Loucy (cell line): ENCODE results near the gene CBX7.

Experiments used
- H2AFZ ChIP-seq: fragments of 200-600 bp; sonication (generic); 2 replicates; pipeline ENCODE4 v1.6.0; 2016; ENCODE audit warnings: antibody characterized with exemption, mild to moderate bottlenecking, low read length, moderate library complexity
- H3F3A ChIP-seq: fragments of 200-600 bp; 2 replicates; pipeline ENCODE4 v1.6.0; 2016; ENCODE audit warnings: antibody characterized with exemption, low read depth, mild to moderate bottlenecking
- H3K27me3 ChIP-seq: fragments of 200-600 bp; sonication (generic); 2 replicates; pipeline ENCODE4 v1.6.1; 2014; ENCODE audit warnings: low read length, mild to moderate bottlenecking; ENCODE audit not compliant: insufficient read depth, poor library complexity, severe bottlenecking
- H3K36me3 ChIP-seq: fragments of 200-600 bp; sonication (generic); 2 replicates; pipeline ENCODE4 v1.6.1; 2016; ENCODE audit warnings: low read length; ENCODE audit not compliant: insufficient read depth
- H3K4me1 ChIP-seq: fragments of 200-600 bp; sonication (generic); 2 replicates; pipeline ENCODE4 v1.5.1; 2014; ENCODE audit warnings: low read length, mild to moderate bottlenecking; ENCODE audit not compliant: insufficient read depth, poor library complexity, severe bottlenecking
- H3K4me2 ChIP-seq: fragments of 200-600 bp; sonication (generic); 2 replicates; pipeline ENCODE4 v1.6.0; 2014; ENCODE audit warnings: antibody characterized with exemption, low read length, low read depth, mild to moderate bottlenecking; ENCODE audit not compliant: poor library complexity, severe bottlenecking
- H3K4me3 ChIP-seq: fragments of 200-600 bp; sonication (generic); 2 replicates; pipeline ENCODE4 v1.5.1; 2014; ENCODE audit warnings: low read length, mild to moderate bottlenecking, mixed read lengths; ENCODE audit not compliant: poor library complexity, severe bottlenecking
- H3K79me2 ChIP-seq: fragments of 200-600 bp; sonication (generic); 2 replicates; pipeline ENCODE4 v1.6.1; 2014; ENCODE audit warnings: low read length; ENCODE audit not compliant: insufficient read depth
- H3K9ac ChIP-seq: fragments of 200-600 bp; sonication (generic); 2 replicates; pipeline ENCODE4 v1.6.0; 2014; ENCODE audit warnings: mild to moderate bottlenecking, low read depth, low read length, moderate library complexity; ENCODE audit not compliant: poor library complexity, severe bottlenecking
- H3K9me2 ChIP-seq: fragments of 200-600 bp; sonication (generic); replicated peaks from 2 replicates; pipeline ENCODE4 v1.6.1; 2016; ENCODE audit warnings: low read depth, low read length, mixed read lengths
- H3K9me3 ChIP-seq: fragments of 200-600 bp; sonication (generic); 2 replicates; pipeline ENCODE4 v1.6.1; 2014; ENCODE audit warnings: mild to moderate bottlenecking, antibody characterized with exemption, low read length, low read depth; ENCODE audit not compliant: insufficient read depth
- H4K20me1 ChIP-seq: fragments of 200-600 bp; sonication (generic); 2 replicates; pipeline ENCODE4 v1.6.0; 2014; ENCODE audit warnings: antibody characterized with exemption, low read length, mild to moderate bottlenecking; ENCODE audit not compliant: insufficient read depth, poor library complexity, severe bottlenecking
- EZH2phosphoT487 ChIP-seq: fragments of 200-600 bp; IDR thresholded peaks from 2 replicates; pipeline ENCODE4 v1.6.1; 2018; ENCODE audit warnings: antibody characterized with exemption, mild to moderate bottlenecking, moderate library complexity, borderline replicate concordance
- TF ChIP-seq, protein P1 (sequence below): fragments of 200-600 bp; sonication (generic); conservative IDR thresholded peaks from 2 replicates; pipeline ENCODE4 v1.5.1; 2014; ENCODE audit warnings: mild to moderate bottlenecking, antibody characterized with exemption, low read length

CBX7 gene

DNA sequence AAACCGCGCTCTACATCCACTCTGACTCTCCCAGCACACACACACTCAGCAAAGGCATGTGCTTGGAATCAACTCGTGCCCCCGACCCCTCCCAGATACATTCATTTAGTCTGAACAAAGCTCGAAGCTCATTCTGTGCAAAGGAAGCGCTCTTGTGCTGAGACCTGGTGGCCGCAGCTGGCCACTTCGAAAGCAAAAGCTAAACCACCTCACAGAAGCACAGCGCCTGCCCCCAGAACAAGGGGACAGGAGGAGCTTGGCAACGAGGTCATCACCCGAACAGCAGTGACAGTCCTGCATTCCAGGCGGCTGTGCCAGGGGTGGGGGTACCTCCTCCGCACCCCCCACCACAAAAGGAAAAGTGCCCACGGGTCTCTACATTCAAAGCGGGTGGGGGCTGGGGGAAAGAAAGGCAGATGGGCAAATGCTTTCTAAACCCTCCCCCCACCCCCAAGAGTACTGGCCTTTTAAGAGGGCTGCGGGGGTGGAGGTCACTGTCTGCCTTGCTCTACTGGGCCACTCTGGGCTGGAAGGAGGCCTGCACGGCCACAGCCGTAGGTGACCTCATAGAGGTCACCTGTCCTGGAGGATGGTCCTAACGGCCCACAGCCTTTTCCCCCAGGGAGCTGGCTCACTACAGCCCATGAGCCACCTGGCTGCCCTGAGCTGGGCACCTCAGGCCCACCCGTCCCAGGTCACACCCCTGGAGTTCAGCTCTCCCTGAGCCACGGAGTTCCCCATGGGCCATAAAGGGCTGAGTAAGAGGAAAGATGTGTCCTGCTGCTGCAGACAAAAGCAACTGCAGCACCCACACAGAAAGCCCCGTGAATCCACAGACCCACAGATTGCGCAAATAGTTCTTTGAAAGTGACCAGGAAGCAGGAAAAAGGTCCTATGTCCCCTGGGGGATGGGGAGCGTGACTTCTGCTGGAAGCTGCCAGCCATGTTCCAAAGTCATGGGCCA, 21.3 kb downstream of the CBX7 start:
- TF ChIP-seq, protein P1, sequence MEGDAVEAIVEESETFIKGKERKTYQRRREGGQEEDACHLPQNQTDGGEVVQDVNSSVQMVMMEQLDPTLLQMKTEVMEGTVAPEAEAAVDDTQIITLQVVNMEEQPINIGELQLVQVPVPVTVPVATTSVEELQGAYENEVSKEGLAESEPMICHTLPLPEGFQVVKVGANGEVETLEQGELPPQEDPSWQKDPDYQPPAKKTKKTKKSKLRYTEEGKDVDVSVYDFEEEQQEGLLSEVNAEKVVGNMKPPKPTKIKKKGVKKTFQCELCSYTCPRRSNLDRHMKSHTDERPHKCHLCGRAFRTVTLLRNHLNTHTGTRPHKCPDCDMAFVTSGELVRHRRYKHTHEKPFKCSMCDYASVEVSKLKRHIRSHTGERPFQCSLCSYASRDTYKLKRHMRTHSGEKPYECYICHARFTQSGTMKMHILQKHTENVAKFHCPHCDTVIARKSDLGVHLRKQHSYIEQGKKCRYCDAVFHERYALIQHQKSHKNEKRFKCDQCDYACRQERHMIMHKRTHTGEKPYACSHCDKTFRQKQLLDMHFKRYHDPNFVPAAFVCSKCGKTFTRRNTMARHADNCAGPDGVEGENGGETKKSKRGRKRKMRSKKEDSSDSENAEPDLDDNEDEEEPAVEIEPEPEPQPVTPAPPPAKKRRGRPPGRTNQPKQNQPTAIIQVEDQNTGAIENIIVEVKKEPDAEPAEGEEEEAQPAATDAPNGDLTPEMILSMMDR, result no peak
- TF ChIP-seq EZH2phosphoT487, result no peak
- H3K4me2 ChIP-seq, result no peak overlapping the region
- no peak overlapping the region for H2AFZ ChIP-seq
- no peaks in the 10 kb centered on the region for H3F3A ChIP-seq
- no peak overlapping the region for H3K9ac ChIP-seq
- H3K27me3 ChIP-seq, result no peaks in the 10 kb centered on the region
- no peaks in the 10 kb centered on the region for H3K9me3 ChIP-seq
- H3K79me2 ChIP-seq, result no peaks in the 10 kb centered on the region
- no peak overlapping the region for H3K4me3 ChIP-seq
- no peaks in the 10 kb centered on the region for H3K9me2 ChIP-seq
- no peaks in the 10 kb centered on the region for H3K36me3 ChIP-seq
- no peaks in the 10 kb centered on the region for H3K4me1 ChIP-seq
- no peaks in the 10 kb centered on the region for H4K20me1 ChIP-seq

DNA sequence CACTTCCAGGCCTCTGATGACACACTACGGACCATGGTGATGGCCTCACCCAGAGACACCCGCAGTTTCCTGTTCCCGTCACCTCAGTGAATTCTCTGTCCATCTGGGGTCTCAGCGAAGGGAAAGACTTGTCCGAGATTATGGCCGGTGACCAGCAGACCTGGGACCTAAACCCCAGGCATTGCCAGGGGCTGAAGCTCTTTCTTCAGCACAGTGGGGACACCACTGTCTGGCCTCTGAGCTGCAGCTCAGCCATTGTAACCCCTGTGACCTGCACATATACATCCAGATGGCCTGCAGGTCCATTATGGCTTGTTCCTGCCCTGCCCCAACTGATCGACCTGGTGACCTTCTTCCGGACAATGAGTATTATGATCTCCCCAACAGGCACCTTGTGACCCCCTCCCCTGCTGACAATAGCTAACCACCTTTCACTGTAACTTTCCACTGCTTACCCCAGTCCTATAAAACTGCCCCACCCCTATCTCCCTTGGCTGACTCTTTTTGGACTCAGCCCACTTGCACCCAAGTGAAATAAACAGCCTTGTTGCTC, 22.3 kb downstream of the CBX7 start:
- no peak for TF ChIP-seq EZH2phosphoT487
- TF ChIP-seq, protein P1, result no peak
- no peaks in the 10 kb centered on the region for H3K27me3 ChIP-seq
- no peaks in the 10 kb centered on the region for H3K79me2 ChIP-seq
- no peaks in the 10 kb centered on the region for H3F3A ChIP-seq
- H3K9me2 ChIP-seq, result no peaks in the 10 kb centered on the region
- H3K4me1 ChIP-seq, result no peaks in the 10 kb centered on the region
- no peak overlapping the region for H3K4me2 ChIP-seq
- H4K20me1 ChIP-seq, result no peaks in the 10 kb centered on the region
- no peak overlapping the region for H2AFZ ChIP-seq
- no peaks in the 10 kb centered on the region for H3K9me3 ChIP-seq
- no peak overlapping the region for H3K4me3 ChIP-seq
- H3K36me3 ChIP-seq, result no peaks in the 10 kb centered on the region
- H3K9ac ChIP-seq, result no peak overlapping the region

DNA sequence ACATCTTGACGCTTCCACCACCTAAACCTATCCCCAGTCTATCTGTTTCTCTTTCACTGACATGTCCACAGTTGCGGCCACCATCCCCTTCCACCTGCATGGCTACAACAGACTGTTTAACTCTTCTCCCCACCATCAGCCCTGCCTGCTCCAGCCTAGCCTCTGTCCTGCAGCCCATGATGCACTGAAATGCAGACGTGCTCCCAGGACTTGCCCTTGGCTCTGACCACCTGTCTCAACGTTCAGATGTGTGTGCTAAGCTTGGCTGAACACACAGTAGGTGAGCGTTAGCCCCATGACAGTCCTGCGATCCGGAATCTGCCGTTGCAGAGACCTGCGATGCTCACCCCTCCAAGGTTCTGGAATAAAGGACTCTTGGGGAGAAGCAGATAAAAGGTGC, 22.7 kb downstream of the CBX7 start:
- Histone ChIP-seq H4K20me1 (no peaks in the 10 kb centered on the region), H3K9me2 (no peaks in the 10 kb centered on the region), H3K27me3 (no peaks in the 10 kb centered on the region), H3K79me2 (no peaks in the 10 kb centered on the region), H3K9ac (no peak overlapping the region), H3F3A (no peaks in the 10 kb centered on the region), H3K4me2 (no peak overlapping the region), H3K36me3 (no peaks in the 10 kb centered on the region), H3K4me3 (no peak overlapping the region), H3K4me1 (no peaks in the 10 kb centered on the region), H2AFZ (no peak overlapping the region), H3K9me3 (no peaks in the 10 kb centered on the region)
- TF ChIP-seq EZH2phosphoT487, result no peak
- TF ChIP-seq, protein P1, result no peak
